GM12875 (cell line): ENCODE results near the gene C9orf153.

Source experiments
- H3K4me3 ChIP-seq: one replicate; pipeline ENCODE4 v1.5.1; 2011; ENCODE audit warnings: low read depth, low read length, control low read depth
- CTCF ChIP-seq: IDR thresholded peaks from 2 replicates; pipeline ENCODE4 v1.5.1; 2011; ENCODE audit warnings: low read depth, mild to moderate bottlenecking, control low read depth, inconsistent platforms, low read length, moderate library complexity, borderline replicate concordance; ENCODE audit not compliant: insufficient read depth

C9orf153 gene

DNA sequence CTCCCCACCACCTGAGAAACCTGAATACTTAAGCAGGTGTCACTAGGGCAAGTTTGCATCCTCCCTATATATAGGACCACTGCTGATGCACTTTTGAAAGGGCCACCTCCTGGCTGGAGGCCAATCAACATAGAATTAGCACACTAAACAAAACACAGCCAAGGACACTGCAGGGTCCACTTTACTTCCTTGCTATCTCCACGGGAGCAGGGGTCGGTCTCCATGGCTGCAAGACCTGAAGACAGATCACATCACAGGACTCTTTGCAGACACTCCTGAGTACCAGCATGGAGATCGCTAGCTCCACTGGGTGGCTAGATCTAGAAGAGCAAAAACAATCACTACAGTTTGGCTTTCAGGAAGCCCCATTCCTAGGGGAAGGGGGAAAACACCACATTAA is 72.3 kb downstream of the C9orf153 start:
- no peak overlapping the region for H3K4me3 ChIP-seq
- no peak for TF ChIP-seq CTCF

- no peak for TF ChIP-seq CTCF
- no peak overlapping the region for H3K4me3 ChIP-seq
Observed at GRCh38 chr9:86186696-86187095, 72.8 kb downstream of the C9orf153 start.

DNA sequence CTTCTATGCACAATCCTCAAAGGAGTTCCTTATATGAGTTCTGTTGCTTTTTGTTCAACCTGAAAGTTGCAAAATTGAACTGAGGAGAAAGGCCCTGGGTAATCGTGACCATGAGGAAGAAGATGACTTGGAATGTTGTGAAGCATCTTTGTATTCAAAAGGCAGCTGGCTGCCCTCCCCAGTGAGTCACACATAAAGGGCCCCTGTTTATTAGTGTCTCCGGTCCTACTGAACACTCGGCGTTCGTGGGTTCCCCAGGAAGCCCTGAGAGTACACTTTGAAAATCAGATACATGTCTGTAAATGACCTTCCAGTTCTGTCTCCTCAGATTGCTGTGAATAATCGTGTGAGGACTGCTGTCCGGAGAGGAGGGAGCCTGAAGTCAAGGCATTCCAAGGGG is 73.6 kb downstream of the C9orf153 start:
- no peak for TF ChIP-seq CTCF
- H3K4me3 ChIP-seq = no peak overlapping the region

- TF ChIP-seq CTCF = no peak
- H3K4me3 ChIP-seq = no peak overlapping the region
Observed at GRCh38 chr9:86184138-86184524, 75.3 kb downstream of the C9orf153 start.

DNA sequence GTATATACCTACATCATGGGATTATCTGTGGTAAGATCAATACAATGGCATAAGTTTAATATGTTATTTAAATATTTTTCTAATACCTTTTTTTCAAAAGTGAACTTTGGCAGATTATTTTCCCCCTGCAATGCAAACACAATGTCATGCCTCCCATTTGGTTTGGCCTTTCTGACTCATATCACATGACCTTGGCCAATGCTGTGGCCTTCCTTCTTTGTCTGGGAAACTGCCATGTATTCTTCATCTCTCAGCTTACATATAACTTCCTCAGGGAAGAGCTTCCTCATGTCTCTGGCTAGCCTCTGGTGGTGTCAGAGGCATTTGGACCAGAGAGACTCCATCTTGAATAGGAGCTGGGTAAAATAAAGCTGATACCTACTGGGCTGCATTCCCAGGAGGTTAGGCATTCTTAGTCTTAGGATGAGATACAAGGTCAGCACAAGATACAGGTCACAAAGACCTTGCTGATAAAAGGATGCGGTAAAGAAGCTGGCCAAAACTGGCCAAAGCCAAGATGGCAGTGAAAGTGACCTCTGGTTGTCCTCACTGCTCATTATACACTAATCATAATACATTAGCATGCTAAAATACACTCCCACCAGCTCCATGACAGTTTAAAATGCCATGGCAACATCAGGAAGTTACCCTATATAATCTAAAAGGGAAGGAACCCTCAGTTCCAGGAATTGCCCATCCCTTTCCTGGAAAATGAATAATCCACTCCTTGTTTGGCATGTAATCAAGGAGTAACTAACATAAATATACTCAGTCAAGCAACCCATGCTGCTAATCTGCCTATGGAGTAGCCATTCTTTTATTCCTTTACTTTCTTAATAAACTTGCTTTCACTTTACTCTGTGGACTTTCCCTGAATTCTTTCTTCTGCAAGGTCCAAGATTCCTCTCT is 76.0 kb downstream of the C9orf153 start:
- H3K4me3 ChIP-seq = no peak overlapping the region
- no peak for TF ChIP-seq CTCF

DNA sequence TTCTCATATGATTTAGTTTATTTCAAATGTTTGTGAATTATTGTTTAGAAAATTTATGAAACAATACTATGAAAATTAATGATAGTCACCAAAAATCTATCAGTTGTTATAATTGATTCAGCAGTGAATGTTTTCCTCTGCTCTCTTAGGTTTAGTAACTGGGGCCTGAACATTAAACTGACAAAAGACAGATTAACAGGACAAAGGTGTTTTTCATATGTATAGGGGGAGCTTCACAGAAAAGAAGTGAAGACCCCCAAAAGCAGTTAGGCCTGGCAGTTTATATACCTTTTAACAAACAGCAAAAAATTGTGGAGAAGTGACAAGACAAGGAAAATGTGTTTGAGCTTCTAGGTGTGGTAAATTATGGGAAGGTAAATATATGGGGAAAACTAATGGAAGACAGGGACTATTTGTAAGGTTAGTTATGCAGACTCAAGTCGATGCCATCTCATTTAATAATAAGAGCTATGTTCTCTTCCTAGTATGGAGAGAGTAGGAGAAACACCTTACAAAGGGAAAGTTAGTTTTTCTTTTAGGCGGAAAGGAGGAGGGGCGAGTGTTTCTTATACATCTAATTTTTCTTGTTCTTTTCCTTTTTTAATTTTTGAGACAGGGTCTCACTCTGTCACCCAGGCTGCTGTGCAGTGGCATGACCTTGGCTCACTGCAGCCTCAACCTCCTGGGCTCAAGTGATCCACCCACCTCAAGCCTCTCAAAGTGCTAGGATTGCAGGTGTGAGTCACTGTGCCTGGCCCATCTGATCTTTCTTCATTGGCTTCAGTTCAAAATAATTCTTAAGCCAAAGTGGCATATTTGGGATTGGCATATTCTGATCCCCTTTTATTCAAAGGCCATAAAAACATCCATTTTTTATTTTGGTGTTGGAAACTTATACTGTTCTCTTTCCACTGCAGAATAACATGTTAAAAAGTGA is 77.8 kb downstream of the C9orf153 start:
- H3K4me3 ChIP-seq = no peak overlapping the region

More for the DNA sequence above, 77.8 kb downstream of the C9orf153 start:
- no peak for TF ChIP-seq CTCF
